Hematopoietic multipotent progenitor cell treated with erythropoietin and hydrocortisone succinate and interleukin-3 and kit ligand, for 15 days (in vitro differentiated cells): Measurements from ENCODE around the gene CLDN10.
A peak's percentile ranks its signal among the peaks of the same experiment; 100 is the strongest.
"Not testable (repeated sequence)": the region's sequence is repeated elsewhere in the genome, so short reads cannot be mapped to it uniquely, and the experiment has no call there.

Source experiments
- DNase-seq: peaks from one replicate; pipeline ENCODE4 v3.0.0-alpha.2; 2015; ENCODE audit warnings: low spot score

CLDN10 gene, protein sequence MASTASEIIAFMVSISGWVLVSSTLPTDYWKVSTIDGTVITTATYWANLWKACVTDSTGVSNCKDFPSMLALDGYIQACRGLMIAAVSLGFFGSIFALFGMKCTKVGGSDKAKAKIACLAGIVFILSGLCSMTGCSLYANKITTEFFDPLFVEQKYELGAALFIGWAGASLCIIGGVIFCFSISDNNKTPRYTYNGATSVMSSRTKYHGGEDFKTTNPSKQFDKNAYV

DNA sequence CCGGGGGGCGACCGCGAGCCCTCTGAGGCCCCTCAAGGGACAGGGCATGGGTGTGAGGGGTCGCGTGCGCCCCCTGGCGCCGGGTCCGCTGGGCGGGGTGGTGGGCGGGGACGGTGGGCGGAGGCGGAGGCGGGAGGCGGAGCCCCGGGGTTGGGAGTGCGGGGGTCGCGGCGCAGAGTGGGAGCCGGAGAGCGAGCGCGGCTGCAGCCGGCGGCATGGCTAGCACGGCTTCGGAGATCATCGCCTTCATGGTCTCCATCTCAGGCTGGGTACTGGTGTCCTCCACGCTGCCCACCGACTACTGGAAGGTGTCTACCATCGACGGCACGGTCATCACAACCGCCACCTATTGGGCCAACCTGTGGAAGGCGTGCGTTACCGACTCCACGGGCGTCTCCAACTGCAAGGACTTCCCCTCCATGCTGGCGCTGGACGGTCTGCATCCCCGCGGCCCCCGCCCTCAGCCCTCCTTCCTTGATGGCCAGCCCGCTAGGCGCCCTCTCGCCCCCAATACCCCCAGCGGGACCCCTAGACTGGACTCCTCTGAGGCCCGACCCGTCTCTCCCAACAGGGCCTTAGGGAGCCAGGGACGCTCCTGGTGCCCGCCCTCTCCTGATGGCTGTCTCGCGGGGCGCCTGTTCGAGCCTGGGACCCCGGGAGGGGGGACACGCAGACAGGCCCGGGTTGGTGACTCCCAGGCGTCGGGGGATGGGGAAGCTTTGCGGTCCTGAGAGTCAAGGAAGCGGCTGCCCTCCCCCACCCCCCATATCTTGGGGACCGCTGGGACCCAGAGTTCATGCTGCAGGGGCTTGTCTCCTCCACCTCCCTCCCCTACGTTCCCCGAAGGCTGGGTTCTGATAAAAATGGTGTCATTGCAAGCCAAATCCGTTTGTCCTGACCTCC lies at the start of gene CLDN10:
Gene CLDN10 (plus strand): TSS at position 182 of the 903 bp plus-strand sequence. CDS start 34 bp downstream, at position 216.
- DNase-seq: no peak

DNA sequence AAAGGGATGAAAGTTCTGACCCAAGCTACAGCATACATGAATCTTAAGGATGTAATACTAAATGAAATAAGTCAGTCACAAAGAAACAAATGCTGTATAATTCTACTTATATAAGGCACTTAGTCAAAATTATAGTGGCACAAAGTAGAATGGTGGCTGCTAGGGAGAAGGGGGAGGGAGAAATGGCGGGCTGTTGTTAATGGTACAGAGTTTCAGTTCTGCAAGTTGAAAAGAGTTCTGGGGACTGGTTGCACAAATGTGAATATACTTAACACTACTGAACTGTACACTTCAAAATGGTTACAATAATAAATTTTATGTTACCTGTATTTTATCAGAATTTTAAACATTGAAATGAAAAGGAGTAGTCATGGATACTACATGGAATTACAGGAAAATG lies 48.9 kb upstream of the CLDN10 start:
- no peak for DNase-seq

DNA sequence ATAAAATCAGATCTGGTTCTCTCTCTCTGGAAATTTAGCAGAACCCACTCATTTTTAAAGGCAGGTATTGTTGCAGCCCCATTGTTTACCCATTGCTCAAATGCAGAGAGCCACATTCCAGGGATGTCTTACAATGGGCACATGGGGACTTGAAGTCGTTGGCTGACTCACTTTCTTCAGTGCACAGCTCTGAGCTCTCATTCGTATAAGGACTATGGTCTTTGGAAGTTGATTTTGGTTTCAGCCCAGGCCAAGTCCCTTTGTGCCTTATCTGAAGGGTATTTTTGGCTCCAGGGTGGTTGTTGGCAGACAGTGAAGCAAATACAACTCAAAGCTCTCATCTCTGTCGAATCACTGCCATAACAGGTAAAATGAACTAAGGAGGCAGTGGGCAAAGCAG lies 47.3 kb upstream of the CLDN10 start:
- no peak for DNase-seq

DNA sequence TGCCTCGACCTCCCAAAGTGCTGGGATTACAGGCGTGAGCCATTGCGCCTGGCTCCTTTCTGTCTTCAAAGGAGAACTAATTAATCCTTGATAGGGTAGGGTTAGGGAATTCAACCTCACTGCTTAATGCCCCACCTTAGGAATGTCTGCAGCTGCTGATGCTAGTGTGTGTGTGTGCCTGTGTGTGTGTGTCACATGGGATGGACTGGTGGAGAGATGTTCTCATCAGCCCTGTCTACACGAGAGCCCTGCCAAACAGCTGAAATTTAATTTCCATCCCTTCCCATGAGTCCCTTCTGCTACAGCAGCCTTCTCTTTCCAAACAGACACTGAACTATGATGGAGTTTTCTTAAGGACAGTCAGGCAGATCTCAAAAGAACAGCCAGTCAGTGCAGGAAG lies 46.5 kb upstream of the CLDN10 start:
- DNase-seq: no peak

DNA sequence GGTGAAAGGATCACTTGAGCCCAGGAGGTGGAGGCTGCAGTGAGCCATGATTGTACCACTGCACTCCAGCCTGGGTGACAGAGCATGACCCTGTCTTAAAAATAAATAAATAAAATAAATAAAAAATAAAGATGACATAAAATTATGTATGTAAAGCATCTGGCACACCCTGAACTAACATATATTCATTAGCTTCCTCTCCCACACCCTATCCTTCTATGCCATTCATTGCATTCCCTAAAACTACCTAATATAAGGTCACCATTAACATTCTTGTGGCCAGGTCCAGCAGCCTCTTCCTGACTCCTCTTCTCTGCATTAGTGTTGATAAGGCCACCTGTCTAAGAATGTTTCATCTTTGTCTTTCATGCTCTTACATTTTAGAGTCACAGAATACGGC lies 44.5 kb upstream of the CLDN10 start:
- DNase-seq: no peak

DNA sequence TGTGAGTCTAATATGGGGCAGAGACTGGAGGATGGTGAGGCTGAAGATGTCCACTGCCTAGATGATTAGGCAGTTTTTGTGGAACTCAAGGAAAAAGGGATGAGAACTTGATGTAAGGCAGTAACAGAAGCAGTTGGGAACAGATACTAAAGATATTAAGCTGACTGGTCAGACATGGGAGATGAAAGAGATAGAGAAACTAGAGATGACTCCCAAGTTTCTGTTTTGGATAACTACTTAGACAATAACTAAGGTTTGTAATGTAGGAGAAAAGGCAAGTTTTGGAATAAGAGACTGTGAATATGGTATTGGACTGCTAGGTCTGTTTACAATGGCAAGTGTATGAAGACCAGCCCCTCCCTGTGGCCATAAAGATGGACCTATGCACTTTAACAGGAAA lies 43.5 kb upstream of the CLDN10 start:
- DNase-seq: no peak

DNA sequence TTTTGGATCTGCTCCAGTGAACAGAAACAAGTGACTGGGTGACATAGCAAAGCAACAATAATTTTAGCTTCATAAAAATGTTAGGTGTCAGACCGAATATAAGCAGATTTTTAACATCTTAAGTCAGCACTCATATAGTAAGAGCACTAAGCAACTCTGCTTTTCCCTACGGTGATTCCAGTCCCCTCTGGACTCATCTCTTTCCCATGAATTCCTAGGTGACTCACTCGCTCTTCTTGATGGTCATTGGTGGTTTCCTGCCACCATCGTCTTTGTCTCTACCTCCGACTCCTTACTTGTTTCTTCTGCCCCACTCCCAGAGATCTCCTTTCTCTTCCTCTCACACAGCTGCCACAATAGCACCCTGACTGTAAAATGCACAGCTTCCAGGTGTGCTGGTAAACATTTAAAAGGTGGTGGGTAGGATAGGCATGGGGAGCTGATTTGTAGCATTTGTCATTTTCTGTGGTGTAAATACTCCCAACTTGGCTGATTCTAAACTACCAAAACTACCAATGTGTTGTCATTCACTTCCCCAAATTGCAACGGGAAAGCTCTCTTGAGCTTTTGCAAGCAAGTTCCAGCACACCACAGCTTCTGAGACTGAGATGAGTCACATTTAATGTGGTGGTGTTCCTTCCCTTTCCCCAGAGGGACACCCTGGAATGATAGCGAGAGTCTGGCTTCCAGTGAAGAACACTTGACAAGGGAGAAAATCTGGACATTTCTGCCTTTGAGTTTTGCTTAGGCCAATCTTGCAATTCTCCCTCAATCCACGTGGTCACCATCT lies 42.8 kb upstream of the CLDN10 start:
- no peak for DNase-seq

DNA sequence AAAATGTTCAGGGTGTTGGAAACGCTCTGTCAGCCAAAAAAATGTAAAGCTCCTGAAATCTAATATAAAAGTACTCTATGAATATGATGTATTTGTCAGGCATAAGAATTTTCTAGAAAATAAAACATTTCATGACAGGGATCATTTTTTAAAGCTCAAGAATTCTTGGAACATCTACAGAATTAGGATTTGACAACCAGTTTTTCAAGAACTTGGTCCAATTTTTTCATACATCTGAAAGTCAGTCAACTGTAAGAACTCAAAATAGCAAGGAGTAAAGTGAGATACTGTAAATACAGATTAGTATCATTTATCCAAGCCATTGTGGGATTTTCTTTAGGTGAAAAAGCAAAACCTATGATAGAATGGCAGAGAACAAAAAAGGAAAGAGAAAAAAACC lies 41.6 kb upstream of the CLDN10 start:
- DNase-seq: no peak

DNA sequence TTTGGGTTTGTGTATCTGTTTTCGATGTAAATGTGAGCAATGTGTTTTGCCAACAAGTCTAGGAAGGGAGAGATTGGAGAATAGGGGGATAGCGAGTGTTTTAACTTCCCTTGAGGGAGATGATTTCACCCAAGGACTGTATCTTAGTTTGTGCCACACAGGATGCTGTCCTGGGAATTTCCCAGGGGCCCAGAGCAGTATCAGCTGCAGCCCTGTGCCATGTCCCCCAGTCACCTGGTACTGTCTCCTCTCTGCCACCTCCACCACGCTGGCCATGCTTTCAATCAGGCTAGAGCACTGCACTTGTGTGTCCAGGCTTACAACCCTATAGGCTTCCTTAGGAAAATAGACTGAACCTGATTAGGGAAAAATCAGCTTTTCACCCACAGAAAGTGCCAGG lies 40.1 kb upstream of the CLDN10 start:
- no peak for DNase-seq

DNA sequence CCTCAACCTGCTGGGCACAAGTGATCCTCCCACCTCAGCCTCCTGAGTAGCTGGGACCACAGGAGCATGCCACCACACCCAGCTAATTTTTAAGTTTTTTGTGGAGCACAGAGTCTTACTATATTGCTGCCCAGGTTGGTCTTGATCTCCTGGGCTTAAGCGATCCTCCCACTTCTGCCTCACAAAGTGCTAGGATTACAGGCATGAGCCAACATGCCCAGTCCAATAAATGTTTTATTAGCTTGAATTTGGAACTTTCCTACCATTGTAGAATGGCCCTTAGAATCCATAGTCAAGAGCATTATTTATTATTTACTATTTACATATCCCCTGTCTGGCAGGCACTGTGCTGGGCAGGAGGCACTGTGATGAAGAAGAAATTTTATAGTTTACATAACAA lies 39.6 kb upstream of the CLDN10 start:
- no peak for DNase-seq

DNA sequence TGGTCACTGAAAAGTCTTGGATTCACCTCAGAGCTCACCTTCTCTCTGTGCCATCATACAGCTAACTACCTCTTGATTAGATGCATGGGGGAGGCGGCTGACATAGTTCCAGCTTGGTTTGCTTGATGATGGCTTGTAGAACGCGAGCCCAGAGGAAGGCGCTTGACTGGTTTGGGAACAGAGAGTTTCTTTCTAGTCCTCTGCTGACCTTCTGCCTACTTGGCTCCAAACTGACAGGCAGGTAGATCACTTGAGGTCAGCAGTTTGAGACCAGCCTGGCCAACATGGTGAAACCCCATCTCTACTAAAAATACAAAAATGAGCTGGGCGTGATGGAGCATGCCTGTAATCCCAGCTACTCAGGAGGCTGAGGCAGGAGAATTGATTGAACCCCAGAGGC lies 36.9 kb upstream of the CLDN10 start:
- not testable (repeated sequence) for DNase-seq

DNA sequence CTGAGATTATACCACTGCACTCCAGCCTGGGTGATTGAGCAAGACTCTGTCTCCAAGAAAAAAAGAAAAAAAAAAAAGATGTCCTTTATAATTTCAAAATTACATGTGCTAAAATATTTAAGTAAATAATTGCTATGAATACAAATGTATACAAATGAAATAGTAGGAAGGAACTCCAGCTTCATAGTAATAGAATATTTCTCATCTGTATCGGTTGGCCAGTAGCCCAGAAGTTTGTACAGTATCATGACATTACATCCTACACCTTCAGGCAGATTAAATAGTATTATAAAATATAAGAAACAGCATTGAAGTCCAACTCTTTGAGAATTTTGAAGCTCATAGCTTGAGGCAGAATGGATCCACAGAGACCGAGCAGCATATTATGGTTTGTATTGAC lies 36.5 kb upstream of the CLDN10 start:
- no peak for DNase-seq

DNA sequence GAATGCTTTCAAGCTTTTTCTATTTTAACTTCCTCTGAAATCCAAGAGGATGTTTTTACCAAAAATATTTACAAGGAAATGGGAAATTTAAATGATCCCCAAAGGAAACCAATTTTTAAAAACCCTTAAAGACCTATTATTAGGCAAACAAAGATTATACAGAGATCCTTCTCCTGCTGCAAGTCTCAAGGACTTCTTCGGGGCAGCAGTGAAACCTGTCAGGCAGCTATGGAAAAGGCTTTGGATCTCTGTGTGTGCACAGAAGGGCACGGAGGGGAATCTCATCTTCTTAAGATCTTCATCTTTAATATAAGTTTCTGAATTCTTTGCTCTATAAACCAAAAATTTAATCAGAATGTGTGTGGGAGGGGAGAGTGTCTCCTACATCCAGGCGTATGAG lies 36.0 kb upstream of the CLDN10 start:
- DNase-seq: no peak

DNA sequence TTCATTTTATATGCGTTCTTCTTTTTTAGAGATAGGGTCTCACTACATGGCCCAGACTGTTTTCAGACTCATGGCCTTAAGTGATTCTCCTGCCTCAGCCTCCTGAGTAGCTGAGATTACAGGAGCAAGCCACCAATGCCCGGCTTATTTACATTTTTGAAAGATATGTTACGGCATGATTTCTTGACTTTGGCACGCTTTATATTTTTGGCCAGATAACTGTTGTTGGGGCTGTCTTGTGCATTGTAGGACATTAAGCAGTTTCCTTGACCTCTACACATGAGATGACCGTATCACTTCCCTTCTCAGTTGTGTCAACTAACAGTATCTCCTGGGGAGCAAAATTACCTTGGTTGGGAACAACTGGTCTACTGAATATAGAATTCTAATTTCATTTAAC lies 28.9 kb upstream of the CLDN10 start:
- DNase-seq: no peak

DNA sequence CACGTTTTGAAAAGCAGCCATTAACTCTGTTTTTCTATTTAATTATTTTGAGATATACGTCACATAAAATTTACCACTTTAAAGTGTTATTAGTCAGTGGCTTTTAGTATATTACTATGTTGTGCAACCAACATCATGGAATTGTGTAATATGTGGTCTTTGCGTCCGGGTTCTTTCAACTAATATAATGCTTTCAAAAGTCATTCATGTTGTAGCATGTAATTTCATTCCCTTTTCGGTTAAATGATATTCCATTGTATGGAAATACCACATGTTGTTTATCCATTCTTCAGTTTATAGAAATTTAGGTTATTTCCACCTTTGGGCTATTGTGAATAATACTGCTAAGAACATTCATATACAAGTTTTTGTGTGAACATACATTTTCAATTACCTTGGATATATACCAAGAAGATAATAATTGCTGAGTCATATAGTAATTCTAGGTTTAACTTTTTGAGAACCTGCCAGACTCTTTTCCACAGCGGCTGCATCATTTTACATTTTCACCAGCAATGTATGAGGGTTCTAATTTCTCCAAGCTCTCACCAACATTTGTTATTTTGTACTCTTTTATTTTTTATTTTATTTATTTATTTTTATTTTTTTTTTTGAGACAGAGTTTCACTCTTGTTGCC lies 28.1 kb upstream of the CLDN10 start:
- no peak for DNase-seq

DNA sequence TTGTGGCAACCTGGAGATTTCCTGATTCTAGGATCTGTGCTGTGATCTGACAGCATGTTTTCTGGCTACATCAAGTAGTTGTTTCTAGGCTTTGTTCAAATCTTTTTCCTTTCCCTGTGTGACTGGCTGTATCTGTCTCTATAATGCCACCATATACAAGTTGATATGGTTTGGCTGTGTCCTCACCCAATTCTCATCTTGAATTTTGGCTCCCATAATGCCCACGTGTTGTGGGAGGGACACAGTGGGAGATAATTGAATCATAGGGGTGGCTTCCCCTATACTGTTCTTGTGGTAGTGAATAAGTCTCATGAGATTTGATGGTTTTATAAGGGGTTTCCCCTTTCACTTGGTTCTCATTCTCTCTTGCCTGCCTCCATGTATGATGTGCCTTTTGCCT lies 24.6 kb upstream of the CLDN10 start:
- no peak for DNase-seq

DNA sequence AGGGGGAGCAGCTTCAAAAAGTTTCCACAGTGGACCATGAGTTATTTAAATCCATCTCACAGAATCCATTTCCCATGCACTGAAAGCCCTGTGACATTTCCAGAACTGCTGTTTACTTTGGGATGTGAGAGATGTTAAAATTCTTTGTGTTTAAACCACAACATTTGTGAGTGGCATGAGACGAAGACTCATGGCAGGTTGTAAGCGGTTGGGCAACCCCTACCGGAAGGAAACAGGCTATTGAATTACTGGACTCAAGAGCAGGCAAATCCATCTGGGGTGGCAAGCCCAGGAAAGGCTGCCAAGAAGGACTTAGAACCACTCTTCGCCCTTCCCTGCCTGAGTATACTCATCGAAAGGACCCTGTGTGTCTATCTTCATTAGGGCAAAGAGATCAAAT lies 22.3 kb upstream of the CLDN10 start:
- no peak for DNase-seq

DNA sequence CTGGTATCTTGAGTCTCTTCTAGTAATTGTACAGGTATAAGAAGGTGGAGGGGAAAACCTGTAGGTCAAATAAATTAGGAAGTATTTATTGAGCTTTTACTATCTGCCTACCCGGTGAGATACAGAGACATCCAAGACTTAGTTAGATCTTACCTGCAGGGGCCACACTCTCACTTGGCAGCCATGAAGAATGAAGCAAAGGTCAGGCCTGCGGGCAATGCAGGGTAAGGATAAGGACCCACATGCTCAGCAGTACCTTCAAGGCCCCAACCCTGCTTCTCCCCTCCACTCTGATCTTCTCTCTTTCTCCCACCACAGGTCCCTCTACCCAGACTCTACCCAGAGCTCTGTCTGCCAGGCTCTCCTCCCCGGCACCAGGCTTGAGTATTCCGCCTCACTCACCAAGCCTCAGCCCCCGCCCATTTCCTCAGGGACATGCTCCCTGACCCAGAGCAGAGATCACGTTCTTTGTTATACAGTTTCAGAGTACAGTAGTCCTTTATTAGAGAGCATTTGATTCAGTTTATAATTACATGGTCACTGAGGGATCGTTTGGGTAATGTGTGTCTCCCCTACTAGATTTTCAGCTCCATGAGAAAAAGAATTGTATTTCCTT lies 18.9 kb upstream of the CLDN10 start:
- no peak for DNase-seq

DNA sequence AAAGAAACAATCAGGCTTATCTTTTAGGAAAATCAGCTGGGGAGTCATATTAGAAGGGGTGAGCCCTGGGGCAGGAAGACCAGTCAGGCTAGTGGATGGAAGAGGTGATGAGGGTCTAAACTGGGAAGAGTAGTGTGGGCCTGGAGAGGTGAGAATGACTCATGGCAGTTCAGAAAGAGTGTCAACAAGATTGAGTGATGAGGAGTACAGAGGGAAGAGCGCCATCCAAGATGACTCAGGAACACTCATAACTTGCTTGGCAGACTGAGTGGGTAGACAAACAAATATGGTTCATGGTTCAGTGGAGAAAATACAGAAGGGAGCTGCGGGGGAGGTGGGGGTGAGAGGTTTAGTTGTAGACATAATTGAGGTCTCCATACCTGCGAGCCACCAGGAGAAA lies 17.3 kb upstream of the CLDN10 start:
- DNase-seq: no peak

DNA sequence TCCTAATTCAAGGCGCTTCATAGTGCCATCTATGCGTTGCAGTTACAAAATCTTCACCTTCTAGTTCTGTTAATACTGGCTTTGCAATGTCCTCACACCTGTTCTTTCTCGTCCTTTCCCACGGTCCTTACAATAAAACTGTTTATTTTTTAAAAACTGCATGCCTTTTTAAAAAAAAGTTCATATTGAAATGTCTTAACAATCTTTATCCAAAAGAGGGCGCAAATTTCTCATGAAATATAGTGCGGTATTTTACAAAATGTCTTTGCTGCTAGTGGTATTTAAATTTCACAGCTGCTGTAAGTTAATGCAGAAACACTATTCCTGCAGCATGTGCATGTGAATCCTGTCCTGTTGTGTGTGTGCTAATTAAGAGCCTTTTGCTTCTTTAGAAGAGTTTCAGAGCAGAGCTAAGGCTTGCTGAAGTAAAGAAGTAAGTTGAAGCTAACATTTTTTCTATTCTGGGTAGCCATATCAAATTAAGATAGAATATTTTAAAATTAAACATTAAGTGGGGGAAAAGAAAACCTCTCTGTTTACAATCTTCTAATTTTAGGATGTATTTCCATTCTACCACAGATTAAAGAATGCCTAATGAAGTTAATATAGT lies 15.8 kb upstream of the CLDN10 start:
- peak; percentile 20 for DNase-seq

DNA sequence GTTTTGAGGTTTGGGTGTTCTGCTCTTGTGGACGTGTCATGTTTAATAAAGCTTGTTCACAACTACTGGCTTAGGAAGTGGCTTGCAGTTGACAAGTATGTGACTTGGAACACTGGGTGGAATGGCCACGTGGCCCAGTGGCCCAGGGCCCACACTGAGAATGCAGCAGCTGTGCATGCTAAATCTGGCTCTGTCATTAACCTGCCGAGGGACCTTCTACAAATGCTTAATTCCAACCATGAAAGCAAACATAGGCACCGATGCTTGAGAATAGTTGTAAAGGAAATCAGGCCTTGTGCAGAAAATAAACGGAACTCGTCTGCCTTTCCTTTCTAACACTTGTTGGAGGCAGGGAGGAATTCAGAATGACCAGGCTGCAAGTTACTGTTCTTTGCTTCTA lies 11.6 kb upstream of the CLDN10 start:
- no peak for DNase-seq

DNA sequence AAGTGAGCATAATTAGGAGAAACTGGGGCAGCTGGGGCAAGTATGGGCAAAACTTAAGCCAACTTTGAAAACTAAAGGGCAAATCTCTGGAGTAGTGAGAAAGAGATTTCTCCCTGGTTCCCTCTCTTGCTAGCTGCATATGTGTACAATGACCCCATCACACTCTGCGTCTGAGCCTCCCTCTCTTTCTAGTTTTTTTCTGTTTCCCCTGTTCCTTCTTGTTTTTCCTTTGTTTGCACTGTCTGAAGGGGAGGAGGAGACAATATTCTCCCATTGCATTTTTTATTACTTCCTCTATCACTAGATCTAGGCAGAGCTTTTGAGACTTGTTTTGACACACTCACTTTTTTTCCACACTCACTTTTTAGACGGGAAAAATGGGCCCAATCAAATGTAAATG lies 11.2 kb upstream of the CLDN10 start:
- no peak for DNase-seq
